Right ventricle myocardium inferior (tissue), 1 donor: ENCODE measurements around the gene MRGPRD. TPM values are rescaled to one million over a fixed set of nuclear protein-coding genes. Genes with fewer than 3 reads are reported as not detected.
"Not testable (repeated sequence)": the region's sequence is repeated elsewhere in the genome, so short reads cannot be mapped to it uniquely, and the experiment has no call there.

Source experiments
- ATAC-seq: fragments of 200-7000 bp; cut with Tn5 transposase; one replicate; pipeline ENCODE4 v1.9.1; 2020; ENCODE audit warnings: mild to moderate bottlenecking, moderate library complexity
- DNase-seq: peaks from one replicate; pipeline ENCODE4 v3.0.0; 2021; ENCODE audit errors: missing footprints
- intact Hi-C: fragments of 100-400 bp; cut with DNase I; formaldehyde crosslinking; loops from one replicate; pipeline ENCODE4 v1.11.0; 2022
- total RNA-seq: library from RNA; stranded (reverse); fragmentation: NEBNext Ultra II Directional; extraction: Animal tissue kit (Norgen Biotek cat#: 25700); gene quantifications from one replicate; pipeline ENCODE4 v1.2.1, GENCODE V29; 2021
- donor health status: DM: no; HTN: yes; CAD: no; lungs with severe emphysema.

MRGPRD gene
- total RNA-seq, 1 donor from 2014 or later: not detected

DNA sequence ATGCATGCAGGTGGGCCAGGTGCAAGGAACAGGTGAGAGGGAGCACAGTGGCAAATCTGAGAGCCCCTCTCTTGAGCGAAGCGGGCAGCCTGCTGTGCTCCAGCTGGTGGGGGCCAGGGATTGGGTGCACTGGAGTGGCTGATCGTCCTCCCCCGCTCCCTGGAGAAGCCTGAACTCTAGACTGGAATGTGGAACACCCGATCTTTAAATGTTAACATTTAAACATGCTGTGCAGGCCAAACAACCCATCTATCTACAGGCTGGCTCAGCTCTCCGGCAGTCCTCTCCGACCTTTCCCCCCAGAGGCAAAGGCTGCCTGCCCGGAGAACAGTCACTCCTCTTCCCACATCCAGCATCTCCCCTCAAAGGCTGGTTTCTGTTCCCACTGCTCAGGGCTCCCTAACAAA is 27.2 kb upstream of the MRGPRD start:
- intact Hi-C loops: no loop called here
- DNase-seq: no peak
- no peak for ATAC-seq

DNA sequence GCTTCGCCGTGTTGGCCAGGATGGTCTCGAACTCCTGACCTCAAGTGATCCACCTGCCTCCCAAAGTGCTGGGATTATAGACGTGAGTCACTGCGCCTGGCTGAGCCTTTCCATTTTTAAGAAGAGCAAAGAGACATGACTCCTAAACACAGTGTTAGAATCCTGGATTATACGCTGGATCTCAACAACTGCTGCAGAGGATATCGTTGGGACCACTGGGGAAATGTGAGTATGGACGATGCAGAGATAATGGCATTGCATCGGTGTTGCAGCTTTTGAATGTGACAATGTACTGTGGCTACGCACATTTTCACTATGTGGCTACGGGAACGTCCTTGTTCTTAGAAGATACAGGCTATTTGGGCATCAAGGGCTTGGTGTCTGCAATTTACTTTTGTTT is 26.0 kb upstream of the MRGPRD start:
- ATAC-seq (no peak), DNase-seq (no peak)
- intact Hi-C loops: no loop called here

DNA sequence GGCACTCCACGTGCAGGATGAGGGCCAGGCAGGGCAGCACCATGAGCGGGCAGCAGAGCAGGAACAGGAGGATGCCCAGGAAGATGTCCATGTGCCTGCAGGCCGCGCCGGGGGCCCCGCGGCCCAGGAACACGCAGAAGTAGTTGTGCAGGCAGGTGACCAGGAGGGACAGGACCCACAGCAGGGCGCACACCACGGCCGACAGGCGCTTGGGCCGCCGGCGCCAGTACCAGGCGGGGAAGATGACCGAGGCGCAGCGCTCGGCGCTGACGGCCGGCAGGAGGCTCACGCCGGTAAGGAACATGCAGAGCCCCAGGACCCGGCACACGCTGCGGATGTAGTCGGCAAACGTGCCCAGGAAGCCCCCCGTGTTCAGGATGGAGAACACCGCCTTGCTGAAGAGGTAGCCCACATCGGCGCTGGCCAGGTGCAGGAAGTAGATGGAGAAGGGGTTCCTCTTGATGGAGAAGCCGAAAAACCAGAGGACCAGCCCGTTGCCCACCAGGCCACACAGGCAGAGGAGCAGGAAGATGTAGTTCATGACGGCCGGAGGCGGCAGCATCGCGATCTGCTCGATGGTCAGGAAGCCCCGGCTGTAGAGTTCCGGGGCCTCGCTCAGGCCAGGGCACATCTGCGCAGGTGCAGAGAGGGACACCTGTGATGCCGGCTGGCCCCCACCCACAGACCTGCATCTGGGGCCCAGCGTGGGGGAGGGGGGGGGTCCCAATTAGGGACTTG is 25.0 kb upstream of the MRGPRD start:
- DNase-seq (no peak), ATAC-seq (no peak)
- intact Hi-C loops: no loop called here

DNA sequence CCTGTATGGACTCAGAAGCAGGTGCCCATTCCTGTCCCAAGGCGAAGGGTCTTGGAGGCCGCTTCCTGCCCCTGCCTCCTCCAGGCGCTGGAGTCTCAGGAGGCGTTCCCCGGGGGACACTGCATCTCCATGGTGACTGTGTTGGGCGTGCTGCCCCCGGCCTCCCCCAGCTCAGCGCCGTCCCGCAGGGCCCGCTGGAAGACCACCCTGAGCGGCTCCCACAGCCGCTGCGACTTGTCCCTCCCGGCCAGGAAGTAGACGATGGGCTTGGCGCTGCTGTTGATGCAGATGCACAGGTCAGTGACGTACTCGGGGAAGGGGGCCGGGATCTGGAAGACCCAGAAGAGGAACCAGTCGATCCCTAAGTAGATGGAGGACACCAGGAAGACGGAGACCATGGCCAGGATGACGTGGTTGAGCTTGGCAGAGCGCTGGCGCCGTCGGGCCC is 24.4 kb upstream of the MRGPRD start:
- intact Hi-C loops: no loop called here
- ATAC-seq (no peak), DNase-seq (no peak)

DNA sequence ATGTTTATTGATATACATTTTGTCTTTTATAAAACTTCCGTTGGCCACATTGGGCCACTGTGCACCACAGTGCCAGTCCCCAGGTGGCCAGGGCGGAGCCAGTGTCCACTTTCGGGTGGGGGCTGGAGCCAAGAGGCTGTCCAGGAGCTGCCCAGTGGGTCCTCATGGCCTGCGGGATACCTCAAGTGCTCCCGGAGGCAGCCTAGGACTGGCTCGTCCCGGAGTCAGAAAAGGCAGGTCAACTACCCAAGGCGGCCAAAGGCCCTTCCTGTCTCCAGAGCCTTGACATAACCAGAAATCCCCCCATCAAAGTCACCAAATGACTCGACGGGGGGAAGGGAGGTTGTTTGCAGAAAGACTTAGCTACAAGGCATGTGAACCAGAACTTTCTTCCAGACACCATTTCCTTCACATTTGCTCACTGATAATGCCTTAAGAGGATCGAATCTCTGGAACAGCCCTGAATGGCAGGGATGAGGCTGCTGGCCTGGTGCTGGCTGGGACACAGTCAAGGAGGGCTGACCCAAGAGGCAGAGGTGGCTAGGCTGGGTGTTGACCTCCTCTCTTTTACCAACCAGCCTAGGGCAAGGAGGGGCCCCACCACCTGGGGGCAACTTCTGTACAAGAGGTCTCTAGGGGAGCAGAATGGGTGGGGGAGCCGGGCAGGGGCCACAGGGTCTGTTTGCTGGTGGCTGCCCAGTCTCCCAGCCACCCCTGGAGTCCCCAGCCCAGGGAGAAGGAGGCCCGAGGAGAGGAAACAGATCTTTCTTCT is 23.8 kb upstream of the MRGPRD start:
- DNase-seq: no peak
- intact Hi-C loops: no loop called here
- ATAC-seq: no peak

DNA sequence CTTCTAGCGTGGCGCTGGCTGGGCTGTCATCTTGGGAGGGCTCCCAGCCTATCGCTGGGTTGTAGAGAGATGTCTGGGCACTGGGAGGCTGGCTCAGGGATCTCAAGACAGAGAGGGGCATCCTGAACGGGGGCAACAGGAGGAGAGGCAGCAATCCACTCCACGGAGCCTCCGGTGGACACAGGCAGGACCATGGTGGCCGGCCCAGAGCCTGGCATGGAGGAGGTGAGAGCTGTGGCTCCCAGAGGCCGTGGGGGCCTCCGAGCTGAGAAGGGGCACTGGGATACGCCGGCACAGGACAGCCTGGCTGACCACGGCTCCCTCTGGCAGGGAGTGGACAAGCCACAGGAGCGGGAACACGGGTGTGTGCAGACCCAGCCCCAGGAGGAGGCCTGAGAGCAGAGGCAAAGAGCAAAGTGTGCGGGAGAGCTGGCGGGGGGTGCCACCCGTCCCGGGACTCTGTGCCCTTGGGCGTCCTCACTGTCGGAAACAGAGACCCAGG is 23.1 kb upstream of the MRGPRD start:
- DNase-seq: no peak
- intact Hi-C loops: no loop called here

DNA sequence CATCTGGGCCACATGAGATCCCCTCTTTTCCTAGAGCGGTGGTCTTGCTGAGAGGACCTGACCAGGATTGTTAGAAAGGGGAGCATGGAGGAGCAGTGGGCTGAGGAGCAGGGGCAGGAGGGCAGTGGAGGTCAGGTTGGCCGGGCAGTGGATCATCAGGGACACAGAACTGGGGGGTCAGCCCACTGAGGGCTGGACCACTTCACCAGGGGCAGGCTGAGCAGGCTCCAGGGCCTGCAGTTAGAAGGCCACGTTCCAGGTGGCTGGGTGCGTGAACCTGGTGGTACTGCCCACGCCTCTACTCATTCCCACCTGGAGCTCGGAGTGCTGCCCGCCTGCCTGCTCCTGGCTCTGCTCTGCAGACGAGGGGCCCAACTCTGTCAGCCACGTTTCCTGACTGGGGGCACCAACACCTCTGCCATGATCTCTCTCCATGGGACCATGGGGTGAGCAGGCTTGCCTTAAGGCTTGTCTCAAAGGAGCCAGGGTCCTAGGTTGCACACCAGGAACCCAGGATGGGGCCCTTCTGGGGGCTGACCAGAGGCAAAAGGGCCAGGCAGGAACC is 22.6 kb upstream of the MRGPRD start:
- ATAC-seq (no peak), DNase-seq (no peak)
- intact Hi-C loops: no loop called here

More for the DNA sequence above, 23.1 kb upstream of the MRGPRD start:
- ATAC-seq: no peak

DNA sequence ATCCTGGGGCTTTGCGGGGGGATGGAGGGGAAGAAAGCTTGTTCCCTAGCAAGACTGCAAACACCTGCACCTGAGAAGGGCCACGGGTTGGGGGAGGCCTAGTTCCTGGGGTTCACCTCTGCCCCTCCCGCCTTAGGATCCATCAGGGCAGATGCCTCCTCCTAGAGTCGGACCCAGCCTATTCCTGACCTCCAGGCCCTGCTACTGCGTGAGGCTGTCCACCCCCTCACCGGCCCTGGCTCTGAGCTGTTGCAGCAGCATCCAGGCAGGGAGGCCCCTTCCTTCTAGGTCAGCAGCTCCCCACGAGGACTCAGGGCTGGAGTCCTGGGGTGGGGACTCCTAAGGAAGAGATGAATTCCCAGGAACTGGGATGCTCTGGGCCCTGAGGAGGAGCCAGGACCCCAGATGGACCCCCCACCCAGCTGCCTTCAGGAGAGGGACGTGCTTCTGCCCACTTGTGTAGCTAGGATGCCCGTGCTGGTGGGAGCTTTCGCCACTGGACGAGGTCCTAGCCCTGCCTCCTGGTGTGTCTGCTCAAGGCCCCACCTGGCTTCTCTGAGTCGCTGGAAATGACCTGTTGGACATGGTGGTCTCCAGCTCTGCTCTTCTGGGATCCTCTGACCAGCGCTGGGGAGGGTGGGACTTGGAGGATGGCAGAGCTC is 21.9 kb upstream of the MRGPRD start:
- no peak for DNase-seq
- no peak for ATAC-seq
- intact Hi-C loops: no loop called here

DNA sequence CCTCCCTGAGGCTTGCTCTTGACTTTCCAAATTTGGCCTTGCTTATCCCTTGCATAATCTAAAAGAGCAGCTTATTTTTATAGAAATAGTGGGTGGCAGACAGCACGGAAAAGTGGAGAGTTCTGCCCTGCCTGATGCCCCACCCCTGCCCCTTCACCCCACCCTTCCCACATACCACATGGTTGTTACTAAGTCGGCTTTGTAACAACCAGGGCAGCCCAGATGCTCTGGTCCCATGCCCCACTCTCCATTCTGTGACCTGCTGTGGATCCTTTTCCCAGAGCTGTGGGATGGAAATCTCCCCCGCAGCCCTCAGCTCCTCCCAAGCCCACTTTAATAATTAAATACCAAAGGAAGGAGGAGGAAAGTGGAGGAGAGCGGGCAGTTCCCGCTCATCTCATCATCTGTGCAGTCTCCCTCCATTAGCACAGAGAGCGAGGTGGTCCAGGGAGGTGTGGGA is 21.4 kb upstream of the MRGPRD start:
- DNase-seq (no peak), ATAC-seq (no peak)
- intact Hi-C loops: no loop called here

DNA sequence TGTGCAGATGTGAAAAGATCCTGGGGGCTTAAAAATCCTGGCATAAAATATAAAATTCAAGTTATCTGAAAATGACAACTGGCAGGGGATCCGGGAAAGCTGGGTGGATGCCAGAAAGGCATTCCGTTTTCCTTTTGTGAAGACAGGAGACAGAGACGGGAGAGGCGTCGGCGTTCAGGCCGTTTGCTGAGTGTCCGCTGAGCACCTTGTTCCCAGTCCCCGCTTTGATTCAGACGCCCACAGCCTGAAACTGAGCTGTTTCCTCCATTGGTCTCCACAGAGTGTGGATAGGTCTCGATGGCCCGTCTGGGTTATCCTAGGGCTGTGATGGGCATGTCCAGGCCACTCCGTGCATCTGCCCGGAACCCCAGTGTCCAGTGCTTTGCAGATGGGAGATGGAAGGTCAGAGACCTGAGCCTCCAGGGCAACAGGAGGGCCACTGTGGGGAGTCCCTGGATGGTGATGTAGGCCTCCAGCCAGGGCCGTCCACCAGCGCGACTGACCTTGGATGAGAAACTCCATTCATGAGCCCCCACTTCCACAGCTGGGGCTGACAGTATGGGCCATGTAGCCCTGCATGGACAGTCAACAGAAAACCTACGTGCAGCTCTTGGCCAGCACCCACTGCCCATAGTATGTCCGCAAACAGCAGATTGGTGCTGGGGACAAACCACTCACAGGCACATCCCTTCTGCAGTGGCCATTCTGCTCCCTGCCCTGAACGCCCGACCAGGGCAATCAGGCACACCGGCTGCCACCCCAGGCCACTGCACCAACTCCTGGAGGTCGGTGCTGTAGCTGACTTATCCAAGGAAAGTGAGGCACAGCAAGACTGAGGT is 20.7 kb upstream of the MRGPRD start:
- DNase-seq: no peak
- no peak for ATAC-seq
- intact Hi-C loops: no loop called here

DNA sequence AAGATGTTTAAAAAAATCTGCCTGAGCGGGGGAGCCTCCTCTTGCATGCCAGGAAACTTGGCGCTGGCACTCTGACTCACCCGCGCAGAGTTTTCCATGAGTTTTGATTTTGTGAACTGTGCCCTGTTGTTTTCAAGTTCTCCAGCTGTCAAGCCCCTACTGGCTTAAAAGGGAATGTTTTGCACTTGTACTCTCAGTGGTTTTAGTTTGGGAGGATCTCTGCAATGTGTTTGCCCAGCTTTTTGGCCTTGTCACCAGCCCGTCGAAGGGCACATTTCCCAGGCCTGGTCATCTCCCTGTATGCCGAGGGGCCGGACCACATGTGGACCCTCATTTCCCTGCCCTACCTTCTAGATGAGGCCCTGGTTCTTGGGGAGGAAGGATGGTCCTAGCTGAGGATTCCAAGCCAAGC is 20.1 kb upstream of the MRGPRD start:
- ATAC-seq (peak; percentile 27), DNase-seq (no peak)
- intact Hi-C loops: no loop called here

DNA sequence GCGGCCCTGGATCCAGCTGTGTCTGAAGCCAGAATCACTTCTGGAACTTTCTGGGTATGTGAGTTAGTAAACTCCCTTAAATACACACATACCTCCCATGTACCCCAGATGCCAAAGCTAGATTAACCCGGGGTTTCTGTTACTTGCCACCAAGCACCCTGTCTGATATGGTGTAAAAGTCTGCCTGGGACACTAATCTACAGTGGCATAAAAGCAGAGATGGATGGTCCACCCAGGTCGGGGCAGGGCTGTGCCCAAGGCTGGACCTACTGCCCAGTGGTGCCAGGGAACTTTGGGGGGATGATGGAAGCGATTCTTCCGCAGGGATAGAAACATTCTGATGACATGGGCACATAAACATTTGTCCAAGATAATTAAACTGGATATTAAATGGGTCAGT is 19.6 kb upstream of the MRGPRD start:
- intact Hi-C loops: no loop called here
- DNase-seq: no peak
- no peak for ATAC-seq

DNA sequence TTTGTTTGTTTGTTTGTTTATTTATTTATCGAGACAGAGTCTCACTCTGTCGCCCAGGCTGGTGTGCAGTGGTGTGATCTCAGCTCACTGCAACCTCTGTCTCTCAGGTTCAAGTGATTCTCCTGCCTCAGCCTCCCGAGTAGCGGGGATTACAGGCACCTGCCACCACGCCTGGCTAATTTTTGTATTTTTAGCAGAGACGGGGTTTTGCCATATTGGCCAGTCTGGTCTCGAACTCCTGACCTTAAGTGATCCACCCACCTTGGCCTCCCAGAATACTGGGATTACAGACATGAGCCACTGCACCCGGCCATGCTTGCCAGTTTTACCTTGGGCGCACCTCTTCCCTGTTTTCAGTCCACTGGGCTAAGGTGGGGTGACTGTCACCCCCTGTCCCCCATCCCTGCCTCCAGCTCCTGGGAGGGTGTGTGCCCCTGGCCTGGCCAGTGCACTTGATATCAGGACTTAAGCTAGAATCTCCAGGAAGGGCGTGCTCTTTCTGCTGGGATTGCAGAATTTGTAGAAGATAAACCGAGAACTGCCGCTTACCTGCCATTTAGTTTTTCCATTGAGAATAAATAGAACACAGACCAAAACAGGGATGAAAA is 19.1 kb upstream of the MRGPRD start:
- DNase-seq, intact Hi-C loops, ATAC-seq: not testable (repeated sequence)

DNA sequence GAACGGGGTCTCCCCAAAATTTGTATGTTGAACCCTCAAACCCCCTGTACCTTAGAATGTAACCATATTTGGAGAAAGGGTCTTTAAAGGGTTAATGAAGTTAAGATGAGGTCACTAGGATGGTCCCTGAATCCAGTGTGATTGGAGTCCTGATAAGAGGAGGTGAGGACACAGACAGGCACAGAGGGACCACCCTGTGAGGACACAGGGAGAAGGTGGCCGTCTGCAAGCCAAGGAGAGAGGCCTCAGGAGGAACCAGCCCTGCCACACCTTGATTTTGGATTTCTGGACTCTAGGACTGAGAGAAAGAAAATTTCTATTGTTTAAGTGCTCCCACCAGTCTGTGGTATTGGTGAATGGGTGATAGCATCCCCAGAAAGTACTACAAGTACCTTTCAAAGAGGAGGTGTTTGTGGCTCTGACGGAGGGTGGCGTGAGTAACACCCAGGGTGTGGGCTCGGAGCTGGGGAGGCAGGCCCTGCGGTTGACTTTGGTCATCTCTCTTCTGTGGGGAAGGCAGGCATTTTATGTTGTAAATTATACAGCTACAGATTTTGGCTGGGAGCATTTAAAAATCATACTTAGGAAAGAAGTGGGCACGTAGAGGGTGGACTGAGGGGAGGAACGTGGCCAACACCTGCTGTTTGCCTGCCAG is 18.4 kb upstream of the MRGPRD start:
- DNase-seq (no peak), ATAC-seq (no peak)
- intact Hi-C loops: no loop called here

DNA sequence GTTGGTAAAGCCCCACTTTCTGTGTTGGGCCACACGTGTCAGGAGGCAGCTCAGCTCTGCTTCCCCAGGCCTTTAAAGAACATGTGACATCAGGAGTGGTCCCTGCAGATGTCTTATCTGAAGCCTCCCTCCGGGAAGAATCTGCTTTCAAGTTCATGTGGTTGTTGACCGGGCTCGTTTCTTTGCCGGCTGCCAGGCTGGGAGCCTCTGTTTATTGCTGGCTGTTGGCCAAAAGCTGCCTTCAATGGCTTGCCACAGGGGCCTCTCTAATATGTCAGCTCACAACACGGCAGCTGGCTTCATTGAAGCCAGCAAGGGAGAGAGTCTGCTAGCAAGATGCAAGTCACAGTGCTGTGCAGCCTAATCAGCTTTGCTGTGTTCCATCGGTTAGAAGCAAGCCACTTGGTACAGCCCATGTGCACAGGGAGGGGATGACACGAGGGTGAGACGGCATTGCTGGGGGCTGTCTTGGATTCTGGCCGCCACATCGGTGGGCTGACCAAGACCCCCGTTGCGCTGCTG is 17.7 kb upstream of the MRGPRD start:
- DNase-seq (no peak), ATAC-seq (peak; percentile 26)
- intact Hi-C loops: no loop called here

DNA sequence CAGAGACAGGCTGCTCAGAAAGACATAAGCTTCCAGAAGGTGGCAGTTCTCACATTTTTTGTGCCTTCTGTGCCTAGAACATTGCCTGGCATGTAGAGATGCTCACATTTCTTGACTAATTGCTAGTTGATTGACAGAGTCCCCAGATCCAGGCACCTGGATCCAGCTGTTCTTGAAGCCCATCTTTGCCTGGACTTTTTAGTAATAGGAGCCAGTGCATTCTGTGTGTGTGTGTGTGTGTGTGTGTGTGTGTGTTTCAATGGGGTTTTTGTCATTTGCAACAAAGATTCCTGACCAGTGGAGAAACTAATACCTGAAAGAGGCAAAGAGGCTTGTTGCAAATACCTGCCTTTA is 17.2 kb upstream of the MRGPRD start:
- intact Hi-C loops: no loop called here
- ATAC-seq (no peak), DNase-seq (no peak)
